ENCODE measurements around the gene IFIT5.
A peak's percentile ranks its signal among the peaks of the same experiment; 100 is the strongest.
"Not testable (repeated sequence)": the region's sequence is repeated elsewhere in the genome, so short reads cannot be mapped to it uniquely, and the experiment has no call there.

IFIT5 gene

GRCh38 chr10:89404104-89405047 lies 10.0 kb upstream of the IFIT5 start:
- TF ChIP-seq CTCF (IDR thresholded peaks at IDR 0.05; ENCODE audit: control extremely low read depth, extremely low read depth, low read depth, missing control alignments) = no peak
- ChIA-PET CTCF (interaction anchor here (0.9 to 1.8 kb wide), 4 partner anchors 10 to 19 kb away, joined by 3 to 5 read pairs (median 4); partner anchors contain the start of genes IFIT1 and IFIT5), POLR2A (no interaction called here)
- DNase-seq (ENCODE audit: extremely low spot score) = no peak

DNA sequence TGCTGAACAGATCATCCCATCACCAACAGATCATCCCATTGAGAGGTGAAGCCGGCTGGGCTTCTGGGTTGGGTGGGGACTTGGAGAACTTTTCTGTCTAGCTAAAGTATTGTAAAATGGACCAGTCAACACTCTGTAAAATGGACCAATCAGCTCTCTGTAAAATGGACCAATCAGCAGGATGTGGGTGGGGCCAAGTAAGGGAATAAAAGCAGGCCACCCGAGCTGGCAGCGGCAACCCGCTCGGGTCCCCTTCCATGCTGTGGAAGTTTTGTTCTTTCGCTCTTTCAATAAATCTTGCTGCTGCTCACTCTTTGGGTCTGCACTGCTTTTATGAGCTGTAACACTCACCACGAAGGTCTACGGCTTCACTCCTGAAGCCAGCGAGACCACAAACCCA lies 8.2 kb upstream of the IFIT5 start:
- CTCF ChIA-PET = interaction anchor here (0.7 kb wide), 1 partner anchor 9 kb away, joined by 3 read pairs; no protein-coding TSS in a partner anchor
- DNase-seq (ENCODE audit: extremely low spot score); POLR2A ChIA-PET: not testable (repeated sequence)

GRCh38 chr10:89407792-89408191 lies 6.6 kb upstream of the IFIT5 start:
- DNase-seq (ENCODE audit: extremely low spot score); POLR2A ChIA-PET: not testable (repeated sequence)
- CTCF ChIA-PET = interaction anchor here (0.8 kb wide), 1 partner anchor 11 kb away, joined by 3 read pairs; no protein-coding TSS in a partner anchor

DNA sequence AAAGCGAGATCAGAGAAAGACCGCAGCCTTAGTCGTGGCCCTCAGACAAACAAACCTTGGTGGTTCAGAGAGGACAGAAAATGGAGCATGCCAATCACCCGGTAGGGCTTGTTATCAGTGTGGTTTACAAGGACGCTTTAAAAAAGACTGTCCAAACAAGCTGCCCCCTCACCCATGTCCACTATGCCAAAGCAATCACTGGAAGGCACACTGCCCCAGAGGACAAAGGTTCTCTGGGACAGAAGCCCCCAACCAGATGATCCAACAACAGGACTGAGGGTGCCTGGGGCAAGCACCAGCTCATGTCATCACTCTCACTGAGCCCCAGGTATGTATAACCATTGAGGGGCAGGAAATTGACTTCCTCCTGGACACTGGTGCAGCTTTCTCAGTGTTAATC lies 5.1 kb upstream of the IFIT5 start:
- CTCF ChIA-PET = interaction anchor here (1.2 to 1.5 kb wide), 2 partner anchors 11 to 40 kb away, joined by 3 read pairs; no protein-coding TSS in a partner anchor
- DNase-seq (ENCODE audit: extremely low spot score); POLR2A ChIA-PET: not testable (repeated sequence)

DNA sequence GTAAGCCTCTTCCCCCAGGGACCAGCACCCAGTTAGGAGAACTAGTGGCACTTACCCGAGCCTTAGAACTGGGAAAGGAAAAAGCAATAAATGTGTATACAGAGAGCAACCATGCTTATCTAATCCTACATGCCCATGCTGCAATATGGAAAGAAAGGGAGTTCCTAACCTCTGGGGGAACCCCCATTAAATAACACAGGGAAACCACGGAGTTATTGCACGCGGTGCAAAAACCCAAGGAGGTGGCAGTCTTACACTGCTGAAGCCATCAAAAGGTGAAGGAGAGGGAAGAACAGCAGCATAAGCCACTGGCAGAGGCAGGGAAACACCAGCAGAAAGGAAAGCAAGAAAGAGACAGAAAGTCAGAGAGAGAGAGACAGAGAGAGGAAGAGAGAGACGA lies 3.8 kb upstream of the IFIT5 start:
- CTCF ChIA-PET = interaction anchor here (1.5 kb wide), 1 partner anchor 12 kb away, joined by 3 read pairs; no protein-coding TSS in a partner anchor
- DNase-seq (ENCODE audit: extremely low spot score); POLR2A ChIA-PET: not testable (repeated sequence)

DNA sequence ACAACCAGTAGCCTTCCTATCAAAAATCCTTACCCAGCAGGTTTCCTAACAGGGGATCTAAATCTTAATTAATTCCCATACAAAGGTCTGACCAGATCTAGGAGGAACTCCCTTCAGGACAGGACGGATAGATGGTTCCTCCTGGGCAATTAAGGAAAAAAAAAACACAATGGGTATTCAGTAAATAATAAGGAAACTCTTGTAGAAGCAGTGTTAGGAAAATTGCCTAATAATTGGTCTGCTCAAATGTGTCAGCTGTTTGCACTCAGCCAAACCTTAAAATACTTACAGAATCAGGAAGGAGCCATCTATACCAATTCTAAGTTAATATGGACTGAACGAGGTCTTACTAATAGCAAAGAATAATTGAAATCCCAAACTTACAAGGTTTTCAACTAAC lies 3.2 kb upstream of the IFIT5 start:
- POLR2A ChIA-PET; DNase-seq (ENCODE audit: extremely low spot score); CTCF ChIA-PET: not testable (repeated sequence)

- POLR2A ChIA-PET; DNase-seq (ENCODE audit: extremely low spot score): not testable (repeated sequence)
- CTCF ChIA-PET = interaction anchor here (1.0 to 1.6 kb wide), 3 partner anchors 26 to 194 kb away, joined by 4 to 6 read pairs (median 5); no protein-coding TSS in a partner anchor
These were observed 2.1 kb upstream of the IFIT5 start for GRCh38 chr10:89412276-89412675.

DNA sequence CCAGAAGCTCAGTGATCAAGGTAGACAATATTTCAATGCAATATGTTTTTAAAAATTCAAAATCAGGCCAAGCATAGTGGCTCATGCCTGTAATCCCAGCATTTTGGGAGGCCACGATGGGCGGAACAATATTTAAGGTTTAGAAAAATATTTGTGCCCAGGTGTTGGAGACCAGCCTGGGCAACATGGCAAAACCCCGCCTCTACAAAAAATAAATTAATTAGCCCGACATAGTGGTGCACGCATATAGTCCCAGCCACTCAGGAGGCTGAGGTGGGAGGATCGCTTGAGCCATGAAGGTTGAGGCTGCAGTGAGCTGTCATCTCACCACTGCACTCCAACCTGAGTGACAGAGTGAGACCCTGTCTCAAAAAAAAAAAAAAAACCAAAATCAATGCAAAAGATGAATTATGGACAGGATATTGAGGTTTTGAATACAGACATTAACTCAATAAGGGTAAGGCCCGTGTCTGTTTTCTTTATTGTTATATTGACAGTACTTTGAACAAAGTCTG lies 913 bp upstream of the IFIT5 start:
- CTCF ChIA-PET = interaction anchor here (1.0 to 2.2 kb wide), 9 partner anchors 9 to 196 kb away, joined by 3 to 10 read pairs (median 5); partner anchors contain the start of gene IFIT1
- POLR2A ChIA-PET = interaction anchor here (0.6 kb wide), 1 partner anchor 21 kb away, joined by 8 read pairs; the partner anchor contains the start of gene IFIT1
- DNase-seq (ENCODE audit: extremely low spot score) = no peak
- no peak for TF ChIP-seq CTCF (IDR thresholded peaks at IDR 0.05; ENCODE audit: control extremely low read depth, extremely low read depth, low read depth, missing control alignments)

DNA sequence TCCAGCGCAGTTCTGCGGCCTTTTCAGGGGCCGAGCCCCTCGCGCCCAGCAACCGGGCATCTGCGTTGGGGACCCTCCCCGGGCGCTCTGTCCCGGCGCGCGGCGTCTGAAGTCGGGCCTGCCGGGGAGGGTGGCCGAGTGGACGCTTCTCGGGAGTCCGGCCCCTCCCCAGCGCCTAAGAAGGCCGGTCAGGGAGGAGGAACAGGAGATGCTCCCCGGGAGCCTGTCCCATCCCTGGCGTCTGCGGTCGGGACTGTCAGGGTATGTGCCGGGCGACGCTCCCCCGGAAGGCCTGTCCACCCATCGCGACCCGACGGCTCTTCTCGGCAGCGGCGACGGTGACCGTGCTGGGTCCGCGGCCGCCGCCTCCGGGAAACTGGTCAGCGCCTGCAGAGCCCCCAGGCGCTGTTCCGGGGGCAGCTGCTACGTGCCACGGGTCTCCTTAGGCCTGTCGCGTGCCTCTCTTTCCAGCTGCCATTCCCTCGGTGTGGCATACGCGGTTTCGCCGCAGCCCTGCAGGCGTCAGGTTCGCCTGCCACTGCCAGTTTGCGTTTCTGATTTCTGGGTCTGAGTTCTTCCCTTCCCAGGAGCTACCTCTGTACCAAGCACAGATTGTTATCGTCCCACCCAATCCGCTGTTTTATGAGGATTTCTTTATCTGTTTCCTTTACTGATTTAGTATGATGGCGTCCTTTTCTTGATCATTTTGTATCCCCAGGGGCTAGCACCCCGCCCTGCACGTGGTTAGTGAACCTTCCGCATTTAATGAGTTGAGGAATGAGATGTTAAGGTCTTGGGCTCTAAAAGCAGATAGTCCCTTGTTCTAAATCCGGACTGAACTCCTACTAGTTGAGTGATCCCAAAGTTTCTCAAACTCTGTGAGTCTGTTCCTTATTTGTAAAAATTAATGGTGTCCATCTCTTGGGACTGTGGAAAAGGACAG lies 782 bp downstream of the IFIT5 start:
- DNase-seq (ENCODE audit: extremely low spot score) = peak; percentile 38
- ChIA-PET POLR2A (interaction anchor here (1.0 kb wide), 1 partner anchor 83 kb away, joined by 3 read pairs; no protein-coding TSS in a partner anchor), CTCF (interaction anchor here (1.0 to 2.2 kb wide), 5 partner anchors 9 to 46 kb away, joined by 3 to 10 read pairs (median 5); partner anchors contain the start of gene IFIT1)
- TF ChIP-seq CTCF (IDR thresholded peaks at IDR 0.05; ENCODE audit: control extremely low read depth, extremely low read depth, low read depth, missing control alignments) = no peak
